Activated CD8-positive, alpha-beta T cell treated with anti-CD3 and anti-CD28 coated beads, Interleukin-2, amount 10 ng/mL, durations not matched to agents 7 days and 5 days (primary cell): Measurements from ENCODE around the gene SPOCK2. TPM values are rescaled to one million over a fixed set of nuclear protein-coding genes. Genes with fewer than 3 reads are reported as not detected.

Experiments
- ATAC-seq: fragments of 150-1000 bp; cut with Tn5 transposase; one replicate; pipeline ENCODE4 v1.10.0; 2021; ENCODE audit warnings: moderate library complexity
- CTCF ChIA-PET: fragments of 350-600 bp; sonication (Branson Sonifier 250); formaldehyde crosslinking; loops from one replicate; lab custom pipeline; 2021; ENCODE audit warnings: antibody characterized with exemption; lab: Charles Lee
- POLR2A ChIA-PET: fragments of 350-600 bp; sonication (Branson Sonifier 250); formaldehyde crosslinking; loops from one replicate; lab custom pipeline; 2021; ENCODE audit warnings: antibody characterized with exemption; lab: Charles Lee
- DNase-seq: peaks from one replicate; pipeline ENCODE4 v3.0.0-alpha.2; 2020
- H3K27ac Mint-ChIP-seq: one replicate; pipeline ENCODE4 v1.8.0; 2021; ENCODE audit warnings: mild to moderate bottlenecking, mixed read lengths
- H3K27me3 Mint-ChIP-seq: one replicate; pipeline ENCODE4 v1.8.0; 2021; ENCODE audit warnings: low read depth, mixed read lengths
- H3K36me3 Mint-ChIP-seq: one replicate; pipeline ENCODE4 v1.8.0; 2021; ENCODE audit warnings: low read depth, mixed read lengths
- H3K4me1 Mint-ChIP-seq: one replicate; pipeline ENCODE4 v1.8.0; 2021; ENCODE audit warnings: low read depth, mixed read lengths
- H3K4me3 Mint-ChIP-seq: one replicate; pipeline ENCODE4 v1.8.0; 2021; ENCODE audit warnings: mild to moderate bottlenecking, mixed read lengths
- H3K9me3 Mint-ChIP-seq: one replicate; pipeline ENCODE4 v1.8.0; 2022; ENCODE audit warnings: mixed read lengths; ENCODE audit not compliant: insufficient read depth
- total RNA-seq, 2 experiments: library from RNA; stranded (reverse); gene quantifications; one replicate each; pipeline ENCODE4 v1.2.3, GENCODE V29; 2021

Gene SPOCK2
- total RNA-seq, 2 experiments from 2014 or later, result 261 to 268 TPM

DNA sequence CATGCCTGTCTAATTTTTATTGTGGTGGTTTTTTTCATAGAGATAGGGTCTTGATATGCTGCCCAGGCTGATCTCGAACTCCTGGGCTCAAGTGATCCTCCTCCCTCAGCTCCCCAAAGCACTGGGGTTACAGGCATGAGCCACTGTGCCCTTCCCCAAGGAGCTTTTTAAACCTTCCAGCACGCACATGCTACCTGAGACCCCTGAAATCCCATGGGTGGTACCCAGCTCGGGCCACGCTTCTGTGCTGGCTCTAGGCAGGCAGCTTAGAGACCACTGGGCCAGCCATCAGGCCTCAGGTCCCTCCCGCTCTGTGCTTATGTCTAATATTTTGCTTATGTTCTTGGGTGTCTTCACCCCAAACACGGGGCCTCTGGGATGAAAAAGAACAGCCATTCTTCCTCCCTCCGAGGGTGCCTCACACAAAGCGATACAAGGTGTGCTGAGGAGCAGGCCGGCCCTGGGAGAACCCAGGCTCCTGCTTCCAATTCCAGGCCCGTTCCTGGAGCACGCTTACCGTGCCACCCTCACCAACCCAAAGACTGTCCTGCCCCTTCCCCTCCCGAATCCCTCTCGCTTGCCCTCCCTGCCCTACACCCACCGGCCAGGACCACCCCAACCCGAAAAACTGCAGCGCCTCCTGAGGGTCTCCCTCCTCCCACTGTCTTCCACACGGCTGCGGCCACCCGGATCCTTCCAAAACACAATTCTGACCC, 10.9 kb downstream of the SPOCK2 start:
- Mint-ChIP-seq H3K4me3 (no peak overlapping the region), H3K36me3 (peaks cover 55% of the 10 kb centered on the region), H3K9me3 (no peaks in the 10 kb centered on the region), H3K27me3 (no peaks in the 10 kb centered on the region), H3K4me1 (peaks cover 85% of the 10 kb centered on the region), H3K27ac (peak overlapping the region; percentile 13)
- DNase-seq (no peak), ATAC-seq (no peak)
- ChIA-PET POLR2A (interaction anchor here (0.8 to 1.2 kb wide), 3 partner anchors 10 to 138 kb away, joined by 3 to 5 read pairs (median 4); partner anchors contain the start of gene ANAPC16), CTCF (interaction anchor here (0.8 to 2.7 kb wide), 3 partner anchors 9 to 262 kb away, joined by 3 to 8 read pairs (median 3); no protein-coding TSS in a partner anchor)

DNA sequence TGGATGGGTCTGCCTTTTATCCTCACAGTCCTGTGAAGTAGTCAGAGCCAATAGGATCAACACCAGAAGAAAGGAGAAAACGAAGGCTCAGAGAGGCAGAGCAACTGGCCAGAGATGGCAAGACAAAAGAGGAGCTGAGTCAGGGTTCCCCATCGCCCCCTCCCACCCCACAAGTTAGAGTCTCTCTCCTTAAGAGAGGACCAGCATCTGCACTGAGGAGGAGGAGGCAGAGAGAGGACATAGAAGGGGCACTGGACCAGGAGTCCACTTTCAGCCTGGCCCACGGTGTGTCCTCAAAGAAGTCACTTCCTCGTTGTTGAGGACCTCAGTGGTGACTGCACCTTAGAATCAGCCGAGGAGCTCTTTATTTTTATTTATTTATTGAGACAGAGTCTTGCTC, 11.6 kb downstream of the SPOCK2 start:
- H3K27me3 Mint-ChIP-seq, result no peaks in the 10 kb centered on the region
- ChIA-PET POLR2A (interaction anchor here (0.8 to 1.2 kb wide), 3 partner anchors 11 to 139 kb away, joined by 3 to 5 read pairs (median 4); partner anchors contain the start of gene ANAPC16), CTCF (interaction anchor here (0.8 to 1.4 kb wide), 4 partner anchors 9 to 260 kb away, joined by 3 to 4 read pairs (median 3); no protein-coding TSS in a partner anchor)
- H3K4me1 Mint-ChIP-seq, result peaks cover 82% of the 10 kb centered on the region
- DNase-seq (no peak), ATAC-seq (no peak)
- no peak overlapping the region for H3K4me3 Mint-ChIP-seq
- peak overlapping the region; percentile 58 for H3K27ac Mint-ChIP-seq
- H3K36me3 Mint-ChIP-seq, result peaks cover 57% of the 10 kb centered on the region
- no peaks in the 10 kb centered on the region for H3K9me3 Mint-ChIP-seq

DNA sequence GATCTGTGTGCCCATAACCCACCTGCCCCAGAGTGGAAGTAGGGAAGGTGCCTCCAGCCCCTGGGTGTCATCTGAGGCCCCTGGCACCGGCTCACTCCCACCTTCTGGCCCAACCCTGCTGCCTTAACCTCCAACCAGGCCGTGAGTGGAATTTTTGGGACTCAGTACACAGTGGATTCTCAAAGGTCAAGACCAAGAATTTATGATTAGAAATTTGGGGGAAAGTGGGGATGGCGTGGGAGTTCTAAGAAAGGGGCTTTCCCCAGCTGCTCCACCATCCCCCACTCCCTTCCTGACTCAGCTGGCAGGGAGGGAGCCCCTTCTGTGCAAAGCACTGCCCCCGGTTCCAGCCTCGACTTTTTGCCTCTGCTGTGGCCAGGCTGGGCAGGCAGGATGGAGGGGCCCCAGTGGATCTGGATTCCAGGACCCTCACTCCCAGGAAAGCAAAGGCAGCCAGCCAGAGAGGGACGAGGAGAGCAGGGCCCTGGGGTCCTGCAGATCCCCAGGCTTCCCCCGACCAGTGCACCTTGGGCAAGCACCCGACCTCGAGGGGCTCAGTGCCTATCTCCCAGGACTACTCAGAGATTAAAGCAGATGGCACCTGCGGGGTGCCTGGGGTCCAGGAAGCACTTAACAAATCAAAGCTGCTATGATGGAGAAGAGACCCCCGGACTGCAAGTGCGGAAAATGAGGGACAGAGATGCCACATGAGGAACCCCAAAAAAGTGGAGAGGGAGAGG, 12.8 kb downstream of the SPOCK2 start:
- Mint-ChIP-seq H3K27me3 (no peaks in the 10 kb centered on the region), H3K4me1 (peaks cover 81% of the 10 kb centered on the region), H3K9me3 (no peaks in the 10 kb centered on the region), H3K36me3 (peaks cover 62% of the 10 kb centered on the region), H3K4me3 (no peak overlapping the region), H3K27ac (peak overlapping the region; percentile 74)
- ATAC-seq (no peak), DNase-seq (no peak)
- ChIA-PET CTCF (interaction anchor here (1.0 to 1.4 kb wide), 2 partner anchors 8 to 261 kb away, joined by 3 to 4 read pairs; no protein-coding TSS in a partner anchor), POLR2A (interaction anchor here (0.8 kb wide), 1 partner anchor 16 kb away, joined by 3 read pairs; no protein-coding TSS in a partner anchor)

DNA sequence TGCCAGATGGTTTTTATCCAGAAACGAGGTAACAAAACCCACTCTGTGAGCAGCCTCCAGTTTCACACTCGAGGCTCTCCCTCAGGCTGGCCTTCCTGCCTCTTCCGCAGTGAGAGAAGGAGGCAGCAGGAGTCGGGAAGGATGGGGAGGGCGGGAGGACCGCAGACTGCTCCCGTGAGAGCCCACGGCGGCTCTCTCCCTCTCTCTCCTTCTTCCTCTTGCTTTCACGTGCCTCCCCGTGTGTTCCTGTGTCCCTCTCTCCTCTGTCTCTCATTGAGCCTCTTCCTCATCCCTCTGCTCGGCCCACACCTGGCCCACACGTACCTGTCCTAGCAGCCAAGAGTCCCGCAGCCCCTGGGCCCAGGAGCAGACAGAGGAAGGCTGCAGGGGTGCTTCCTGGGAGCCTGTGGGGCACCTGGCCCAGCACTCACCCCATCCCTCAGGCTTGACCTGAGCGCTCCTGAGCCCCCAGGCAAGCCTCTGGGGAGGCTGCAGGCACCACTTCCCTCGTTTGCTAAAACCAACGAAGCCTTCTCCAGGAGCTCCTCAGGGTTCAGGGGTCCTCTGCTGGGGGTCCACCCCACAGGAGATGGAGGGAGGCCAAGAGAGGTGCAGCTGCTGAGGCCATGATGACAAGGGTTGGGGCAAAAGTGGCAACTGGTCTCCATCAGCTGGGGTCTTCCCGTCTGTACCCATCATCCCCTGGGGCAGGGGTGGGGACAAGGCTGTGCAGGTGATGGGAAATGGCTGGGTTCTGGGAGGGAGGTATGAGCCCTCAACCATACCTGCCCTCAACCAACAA, 13.6 kb downstream of the SPOCK2 start:
- Mint-ChIP-seq H3K27ac (peak overlapping the region; percentile 49), H3K27me3 (no peaks in the 10 kb centered on the region), H3K4me3 (no peak overlapping the region), H3K9me3 (no peaks in the 10 kb centered on the region), H3K4me1 (peaks cover 81% of the 10 kb centered on the region), H3K36me3 (peaks cover 66% of the 10 kb centered on the region)
- ATAC-seq (no peak), DNase-seq (no peak)
- POLR2A ChIA-PET, result no interaction called here
- CTCF ChIA-PET, result interaction anchor here (1.2 kb wide), 1 partner anchor 26 kb away, joined by 4 read pairs; no protein-coding TSS in a partner anchor

DNA sequence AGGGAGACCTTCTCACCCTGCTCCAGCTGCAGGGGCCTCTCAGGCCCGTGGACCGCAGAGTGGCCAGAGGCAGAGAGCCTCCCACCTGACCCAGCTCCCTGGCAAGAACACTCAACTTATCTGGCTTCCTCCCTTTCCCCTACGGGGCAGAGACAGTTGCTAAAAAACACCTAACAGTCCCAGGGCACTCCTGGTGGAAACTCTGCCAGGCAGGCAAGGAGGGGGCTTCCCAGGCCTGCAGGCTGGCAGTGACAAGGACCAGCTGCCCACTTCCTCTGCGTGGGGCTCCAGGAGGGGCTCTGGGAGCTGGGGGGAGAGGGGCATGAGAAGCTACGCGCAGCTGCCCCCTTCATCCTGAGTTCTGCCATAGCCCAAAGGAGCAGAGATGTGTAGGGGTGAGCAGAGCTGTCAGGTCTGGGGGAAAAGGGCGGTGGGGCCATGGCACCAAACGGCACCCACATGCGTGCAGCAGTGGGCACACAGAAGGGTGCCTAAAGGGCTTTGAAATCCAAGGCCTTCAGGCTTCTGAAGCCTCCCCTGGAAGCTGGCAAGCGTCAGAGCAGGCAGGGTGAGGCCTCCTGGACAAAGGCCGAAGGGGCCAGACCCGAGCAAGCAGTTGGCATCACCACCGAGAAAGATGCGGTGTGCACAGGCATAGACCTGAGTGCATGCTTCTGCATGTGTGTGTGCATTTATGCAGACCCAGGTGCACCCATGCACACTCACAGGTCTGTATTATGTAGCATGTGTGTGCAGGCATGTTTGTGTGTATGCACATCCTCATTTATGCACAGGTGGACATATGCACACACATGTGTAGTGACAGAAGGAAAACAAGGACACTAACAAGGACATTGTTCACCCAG, 14.4 kb downstream of the SPOCK2 start:
- Mint-ChIP-seq H3K9me3 (no peaks in the 10 kb centered on the region), H3K36me3 (peaks cover 68% of the 10 kb centered on the region), H3K27me3 (no peaks in the 10 kb centered on the region), H3K27ac (peak overlapping the region; percentile 55), H3K4me3 (no peak overlapping the region), H3K4me1 (peaks cover 76% of the 10 kb centered on the region)
- ChIA-PET CTCF (interaction anchor here (1.1 to 3.5 kb wide), 3 partner anchors 25 to 178 kb away, joined by 4 to 26 read pairs (median 7); no protein-coding TSS in a partner anchor), POLR2A (interaction anchor here (0.6 kb wide), 2 partner anchors 174 to 188 kb away, joined by 3 read pairs; no protein-coding TSS in a partner anchor)
- DNase-seq (no peak), ATAC-seq (no peak)

DNA sequence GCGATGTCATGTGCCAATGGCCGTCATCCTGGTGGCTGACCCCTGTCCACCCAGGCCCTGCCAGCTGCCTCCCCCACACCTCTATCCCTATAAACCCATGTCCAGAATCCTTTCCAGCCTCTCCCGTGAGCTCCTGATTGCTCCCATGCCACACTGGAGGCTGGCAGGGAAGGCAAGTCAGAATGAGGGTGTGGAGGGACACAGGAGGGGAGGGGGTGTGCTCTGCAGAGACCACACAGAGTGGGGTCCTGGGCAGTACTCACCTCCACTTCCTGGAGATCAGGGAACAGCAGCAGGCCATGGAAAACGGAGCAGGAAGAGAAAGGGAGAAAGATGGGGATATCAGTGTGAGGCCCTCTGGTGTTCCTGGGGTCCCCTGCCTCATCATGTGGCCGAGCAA, 15.7 kb downstream of the SPOCK2 start:
- H3K4me1 Mint-ChIP-seq, result peaks cover 68% of the 10 kb centered on the region
- H3K36me3 Mint-ChIP-seq, result peaks cover 70% of the 10 kb centered on the region
- DNase-seq (no peak), ATAC-seq (no peak)
- no peak overlapping the region for H3K27ac Mint-ChIP-seq
- CTCF ChIA-PET, result interaction anchor here (1.1 to 3.5 kb wide), 3 partner anchors 24 to 265 kb away, joined by 5 to 26 read pairs (median 7); no protein-coding TSS in a partner anchor
- POLR2A ChIA-PET, result no interaction called here
- H3K4me3 Mint-ChIP-seq, result no peak overlapping the region
- H3K9me3 Mint-ChIP-seq, result no peaks in the 10 kb centered on the region
- no peaks in the 10 kb centered on the region for H3K27me3 Mint-ChIP-seq

DNA sequence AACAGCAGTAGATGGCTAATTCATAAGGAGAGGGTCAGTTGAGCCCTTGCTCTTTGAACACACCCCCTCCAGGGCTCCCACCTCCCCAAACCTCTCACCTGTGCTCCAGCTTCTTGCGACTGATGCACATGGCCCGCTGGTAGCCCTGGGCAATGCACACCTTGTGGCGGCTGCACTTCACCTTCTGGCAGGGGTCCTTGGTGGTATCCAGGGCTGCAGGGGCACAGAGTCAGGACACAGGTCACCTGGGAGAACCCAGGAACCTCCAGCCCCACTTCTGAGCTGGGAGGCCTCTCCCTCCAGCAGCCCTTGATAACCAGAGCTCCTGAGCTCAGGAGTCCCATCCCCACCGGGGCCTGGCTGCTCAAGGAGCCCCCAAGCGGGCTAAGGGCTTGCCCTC, 16.3 kb downstream of the SPOCK2 start:
- H3K27me3 Mint-ChIP-seq, result no peaks in the 10 kb centered on the region
- ATAC-seq (no peak), DNase-seq (no peak)
- ChIA-PET POLR2A (interaction anchor here (1.5 kb wide), 1 partner anchor 14 kb away, joined by 5 read pairs; no protein-coding TSS in a partner anchor), CTCF (interaction anchor here (1.1 to 3.5 kb wide), 3 partner anchors 23 to 266 kb away, joined by 3 to 26 read pairs (median 5); no protein-coding TSS in a partner anchor)
- H3K4me1 Mint-ChIP-seq, result peaks cover 62% of the 10 kb centered on the region
- no peak overlapping the region for H3K4me3 Mint-ChIP-seq
- peak overlapping the region; percentile 30 for H3K27ac Mint-ChIP-seq
- H3K36me3 Mint-ChIP-seq, result peaks cover 72% of the 10 kb centered on the region
- no peaks in the 10 kb centered on the region for H3K9me3 Mint-ChIP-seq

DNA sequence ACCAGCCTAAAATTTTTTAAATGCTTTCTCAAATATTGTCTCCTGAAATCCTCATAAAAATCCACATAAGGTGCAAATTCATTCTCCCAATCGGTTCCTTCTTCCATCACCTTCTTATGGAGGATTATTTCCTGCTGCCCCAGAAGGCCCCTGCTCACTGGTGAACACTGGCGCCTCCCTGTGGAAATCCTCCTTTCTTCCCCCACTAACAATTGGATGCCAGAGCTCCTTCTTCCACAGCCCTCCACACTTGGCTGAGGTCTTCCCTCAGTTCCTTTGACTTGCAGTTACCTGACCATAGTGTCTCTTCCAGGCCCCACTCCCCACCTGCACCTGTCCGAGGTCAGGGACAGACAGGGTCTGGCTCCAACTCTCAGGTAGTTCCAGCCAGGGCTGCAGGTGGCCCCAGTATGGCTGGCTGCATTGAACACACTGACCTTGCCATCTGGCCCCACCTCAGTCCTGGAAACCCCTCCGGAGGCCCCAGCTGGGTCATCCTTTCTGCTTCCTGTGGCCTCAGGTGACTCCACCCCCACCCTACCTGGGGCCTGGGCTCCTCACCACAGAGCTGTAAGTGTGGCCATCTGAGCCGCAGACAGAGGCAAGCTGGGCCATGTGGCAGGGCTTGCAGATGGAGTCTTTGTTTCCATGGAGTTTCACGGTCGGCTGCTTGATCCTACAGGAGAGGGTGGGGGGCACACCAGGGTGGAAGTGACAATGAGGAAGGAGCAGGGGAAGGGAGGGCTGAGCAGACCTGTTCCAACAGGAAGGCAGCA, 18.4 kb downstream of the SPOCK2 start:
- ChIA-PET POLR2A (interaction anchor here (1.2 to 1.5 kb wide), 2 partner anchors 9 to 18 kb away, joined by 4 read pairs; no protein-coding TSS in a partner anchor), CTCF (interaction anchor here (0.7 to 3.5 kb wide), 6 partner anchors 9 to 173 kb away, joined by 3 to 26 read pairs (median 4); no protein-coding TSS in a partner anchor)
- no peak overlapping the region for H3K4me3 Mint-ChIP-seq
- no peak for ATAC-seq
- H3K27ac Mint-ChIP-seq, result peak overlapping the region; percentile 77
- H3K4me1 Mint-ChIP-seq, result peaks cover 42% of the 10 kb centered on the region
- H3K9me3 Mint-ChIP-seq, result no peaks in the 10 kb centered on the region
- H3K36me3 Mint-ChIP-seq, result peaks cover 79% of the 10 kb centered on the region
- H3K27me3 Mint-ChIP-seq, result no peaks in the 10 kb centered on the region
- DNase-seq, result no peak

- ChIA-PET POLR2A (interaction anchor here (1.2 kb wide), 1 partner anchor 12 kb away, joined by 3 read pairs; no protein-coding TSS in a partner anchor), CTCF (interaction anchor here (0.7 to 1.6 kb wide), 2 partner anchors 20 kb away, joined by 4 read pairs; no protein-coding TSS in a partner anchor)
- no peak overlapping the region for H3K4me3 Mint-ChIP-seq
- no peaks in the 10 kb centered on the region for H3K9me3 Mint-ChIP-seq
- peak overlapping the region; percentile 80 for H3K27ac Mint-ChIP-seq
- DNase-seq (no peak), ATAC-seq (no peak)
- no peaks in the 10 kb centered on the region for H3K27me3 Mint-ChIP-seq
- peaks cover 77% of the 10 kb centered on the region for H3K36me3 Mint-ChIP-seq
- peaks cover 34% of the 10 kb centered on the region for H3K4me1 Mint-ChIP-seq
These were observed 19.4 kb downstream of the SPOCK2 start for GRCh38 chr10:72068901-72069446.
